Frontal cortex (tissue), 4 donors: ENCODE measurements around the gene NFIA. TPM values are rescaled to one million over a fixed set of nuclear protein-coding genes. Genes with fewer than 3 reads are reported as not detected.
"Not testable (repeated sequence)": the region's sequence is repeated elsewhere in the genome, so short reads cannot be mapped to it uniquely, and the experiment has no call there.

Source experiments
- DNase-seq, 2 donors: peaks; one replicate each; pipeline ENCODE4 v3.0.0; 2012; ENCODE audit warnings: low spot score in 2 of 2
- FAIRE-seq: peaks from 2 replicates; lab custom pipeline; 2012; peaks lifted over from hg19 to GRCh38; lab: Jason Lieb, UNC
- total RNA-seq: library from RNA; depleted of rRNA; stranded (reverse); fragments of >200 nt; gene quantifications from one replicate; pipeline ENCODE4 v1.2.3, GENCODE V29; 2014
- donor health status: control.
- donor health status: control.
- donor health status: control.

Gene NFIA
- total RNA-seq, 1 donor from 2014 or later, result 35.5 TPM

DNA sequence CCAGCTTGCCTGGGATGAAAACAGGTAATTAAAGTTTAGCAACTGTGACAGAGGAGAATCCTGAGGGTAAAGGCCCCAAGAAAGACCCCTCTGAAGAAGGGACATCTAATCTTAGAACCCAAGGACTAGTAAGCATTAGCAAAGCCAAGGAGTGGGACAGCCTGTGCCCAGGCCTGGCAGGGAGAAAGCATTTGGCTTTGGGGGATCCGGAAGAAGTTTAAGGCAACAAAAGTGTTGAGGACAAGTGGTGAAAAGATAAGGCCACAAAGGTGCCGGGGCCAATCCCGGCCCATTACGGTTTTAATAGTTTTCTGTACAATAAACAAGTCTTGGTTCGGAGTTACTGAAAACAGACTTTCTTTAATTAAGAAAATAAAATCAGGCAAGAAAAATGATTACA is 367.0 kb downstream of the NFIA start:
- no peak for FAIRE-seq
- DNase-seq, result no peak

DNA sequence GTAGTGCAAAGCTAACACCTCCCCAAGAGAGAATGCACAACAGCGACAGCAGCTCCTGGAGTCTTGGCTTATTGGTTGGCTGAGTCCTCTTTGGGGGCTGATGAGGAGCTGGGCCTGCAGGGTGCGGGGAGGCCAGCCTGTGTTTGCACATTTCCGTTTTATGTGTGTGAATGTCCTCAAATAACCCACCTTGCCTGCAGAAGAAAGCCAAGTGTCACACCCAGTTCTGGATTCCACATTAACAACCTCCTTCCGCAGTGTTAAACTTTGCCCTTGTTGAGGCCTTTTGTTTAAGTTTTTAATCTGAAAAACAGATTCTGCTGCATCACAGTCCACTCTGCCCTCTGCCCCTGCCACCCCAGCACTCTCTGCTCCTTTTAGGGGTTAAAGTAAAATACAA is 368.1 kb downstream of the NFIA start:
- DNase-seq, result no peak
- FAIRE-seq, result no peak

DNA sequence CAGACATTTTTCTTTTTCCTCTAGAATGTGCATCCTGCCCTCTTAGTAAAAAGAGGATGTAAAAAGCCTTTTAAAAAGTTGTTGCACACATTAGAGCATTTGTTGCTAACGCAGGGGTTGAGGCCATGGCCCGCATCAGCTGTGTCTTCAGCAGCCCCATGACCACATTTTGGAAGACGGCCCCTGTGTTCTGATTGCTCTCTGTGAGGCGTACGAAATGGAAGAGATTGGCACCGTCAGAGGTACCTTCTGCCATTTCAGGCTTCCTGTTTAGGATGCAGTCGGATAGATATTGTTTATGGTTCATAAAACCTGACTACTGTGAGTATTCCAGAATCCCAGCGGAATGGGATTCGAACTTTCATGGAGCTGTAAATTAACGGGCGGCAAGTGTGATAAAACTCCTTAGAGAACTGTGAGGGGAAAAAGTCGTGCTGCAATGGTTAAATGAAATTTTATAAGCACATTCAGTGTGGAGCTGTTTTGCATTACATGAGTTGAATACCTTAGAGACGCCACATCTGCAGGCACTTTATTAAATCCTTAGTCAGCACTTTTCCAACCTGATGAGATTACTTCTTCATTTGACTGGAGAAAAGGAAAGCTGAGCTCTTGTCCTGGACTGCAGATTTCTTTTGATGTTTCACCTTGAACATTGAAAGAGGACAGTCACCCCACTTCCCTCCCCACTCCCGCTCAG is 368.7 kb downstream of the NFIA start:
- no peak for DNase-seq
- FAIRE-seq, result no peak

DNA sequence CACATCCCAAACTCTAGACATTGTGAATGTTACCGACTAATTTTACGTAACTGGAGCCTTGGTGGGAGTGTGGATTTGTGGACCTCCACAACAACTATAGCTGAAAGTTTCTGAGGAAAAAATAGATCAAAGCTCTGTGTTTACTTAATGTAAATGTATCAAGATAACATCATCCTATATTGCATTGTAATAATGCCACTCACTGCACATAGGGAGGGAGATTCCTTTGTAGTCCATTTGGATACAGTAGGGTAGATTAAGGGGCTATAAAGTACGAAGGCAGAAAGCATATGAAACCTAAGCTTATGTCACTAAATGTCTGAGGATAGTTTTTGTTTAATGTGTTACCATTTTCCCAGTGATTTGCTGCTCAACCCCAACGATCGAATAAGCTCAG is 369.2 kb downstream of the NFIA start:
- DNase-seq (no peak), FAIRE-seq (no peak)

DNA sequence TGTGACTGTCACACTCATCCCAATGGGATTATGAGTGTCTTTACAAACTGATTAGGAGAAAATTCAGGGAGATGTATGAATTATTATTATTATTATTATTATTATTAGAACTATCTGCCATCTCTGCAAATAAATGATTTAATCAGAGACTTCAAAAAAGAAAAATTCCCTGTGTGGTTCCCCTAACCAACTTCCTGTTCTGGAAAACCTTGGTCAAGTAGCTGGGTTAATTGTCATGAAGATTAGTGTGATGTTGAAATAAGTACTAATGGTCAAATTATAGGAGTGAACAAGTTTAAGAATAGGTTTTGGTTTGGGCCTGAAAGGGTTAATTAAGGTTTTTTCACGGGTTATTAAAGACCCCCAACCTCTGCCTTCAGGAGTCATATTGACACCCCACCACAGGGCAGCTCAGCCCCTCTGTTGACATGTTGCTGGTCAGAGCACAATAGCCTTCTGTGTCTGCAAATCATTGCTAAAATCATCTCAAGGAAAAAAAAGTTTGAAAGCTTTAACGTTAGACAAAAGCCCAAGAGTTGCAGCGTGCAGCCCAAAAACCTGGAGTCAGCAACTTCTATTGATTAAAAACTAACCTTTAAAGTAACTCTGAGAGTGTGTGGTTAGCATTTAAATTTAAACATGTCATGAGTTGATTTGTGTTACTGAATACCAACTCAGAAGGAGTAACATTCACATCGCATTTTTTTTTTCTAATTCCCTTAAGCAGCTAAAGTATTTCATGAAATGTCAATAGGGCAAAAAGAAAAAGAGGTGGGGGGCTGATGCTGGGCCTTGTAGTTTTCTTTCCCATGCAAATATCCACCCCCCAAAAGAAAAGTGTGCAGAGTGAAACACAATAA is 370.0 kb downstream of the NFIA start:
- DNase-seq, result no peak
- no peak for FAIRE-seq

DNA sequence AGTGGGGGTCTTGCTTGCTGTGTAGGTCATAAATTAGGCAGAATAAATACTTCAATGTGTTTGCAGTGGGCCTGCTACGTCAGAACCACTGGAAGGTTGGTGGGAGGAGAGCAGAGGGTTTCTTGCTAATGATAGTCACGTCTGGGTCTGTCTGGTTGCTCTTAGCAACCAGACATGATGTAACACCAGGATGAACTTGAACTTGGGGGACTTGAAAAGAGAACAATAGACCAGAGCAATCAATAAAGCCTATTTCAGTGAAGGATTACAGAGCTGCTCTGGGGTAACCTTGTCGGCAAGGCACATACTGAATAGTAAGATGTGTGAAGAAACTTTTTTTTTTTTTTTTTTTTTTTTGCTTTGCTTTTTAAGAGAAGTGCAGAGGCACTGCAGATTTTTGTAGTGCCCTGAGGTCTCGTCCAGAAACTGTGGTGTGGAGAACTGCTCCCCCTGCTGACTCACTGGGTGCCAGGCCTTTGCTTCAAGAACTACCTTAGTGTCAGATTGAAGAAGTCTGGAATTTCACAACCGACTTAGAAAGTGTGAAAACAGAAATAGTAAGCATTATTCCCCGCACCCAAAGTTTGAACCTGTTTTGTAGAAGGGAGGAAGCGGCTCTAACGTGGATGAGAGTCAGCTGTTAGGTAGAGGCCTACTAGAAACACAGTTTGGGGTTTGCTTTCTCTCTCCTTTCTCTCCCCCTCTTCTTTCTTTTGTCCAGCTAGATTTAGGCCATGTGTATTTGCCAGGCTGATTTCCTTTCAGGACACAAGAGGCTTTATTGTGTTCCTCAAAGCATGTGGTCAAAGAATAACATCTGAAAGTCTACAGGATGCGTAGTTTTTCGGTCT is 371.0 kb downstream of the NFIA start:
- DNase-seq (peak; percentile 39 to 62), FAIRE-seq (peak; percentile 13)

DNA sequence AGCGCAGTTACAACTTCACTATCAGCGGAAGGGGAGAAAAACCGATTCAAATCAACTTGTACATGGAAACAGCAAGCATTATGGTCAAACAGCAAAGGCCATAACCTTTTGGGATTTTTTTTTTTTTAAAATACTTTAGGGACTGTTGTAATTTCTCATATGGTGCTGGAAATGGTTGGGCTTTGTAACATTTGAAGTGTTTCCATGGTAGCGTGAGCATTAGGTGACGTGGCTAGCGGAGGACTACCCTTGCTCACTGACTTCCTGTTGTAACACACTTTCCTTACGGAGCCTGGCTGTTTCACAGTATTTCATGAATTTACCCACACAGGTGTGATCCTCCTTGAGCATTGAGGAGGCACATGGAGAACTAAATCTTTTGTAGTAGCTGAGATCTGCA is 373.0 kb downstream of the NFIA start:
- FAIRE-seq (no peak), DNase-seq (no peak)

DNA sequence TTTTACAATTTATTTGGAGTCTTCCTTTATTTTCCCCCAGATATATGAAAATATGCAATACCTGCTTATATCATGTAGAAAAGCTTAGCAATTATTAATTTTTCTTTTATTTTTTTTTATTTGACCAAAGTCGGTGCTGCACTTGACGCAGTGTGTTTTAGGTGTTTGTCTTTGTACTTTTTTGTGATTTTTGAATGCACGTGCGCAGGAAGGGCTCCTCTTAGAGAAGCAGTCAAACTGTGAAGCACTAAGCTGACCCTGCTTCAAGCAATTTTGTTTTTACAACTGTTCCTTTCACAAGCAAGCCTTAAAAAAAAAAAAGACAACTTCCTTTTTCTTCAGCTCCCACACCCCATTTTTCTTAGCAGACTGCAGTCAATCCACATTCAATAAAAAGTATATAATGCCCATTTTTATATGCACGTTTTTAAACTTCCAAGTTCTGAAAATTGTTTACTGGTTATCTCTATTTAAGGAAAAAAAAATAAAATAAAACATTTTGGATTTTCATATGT is 375.2 kb downstream of the NFIA start:
- FAIRE-seq (no peak), DNase-seq (no peak)

DNA sequence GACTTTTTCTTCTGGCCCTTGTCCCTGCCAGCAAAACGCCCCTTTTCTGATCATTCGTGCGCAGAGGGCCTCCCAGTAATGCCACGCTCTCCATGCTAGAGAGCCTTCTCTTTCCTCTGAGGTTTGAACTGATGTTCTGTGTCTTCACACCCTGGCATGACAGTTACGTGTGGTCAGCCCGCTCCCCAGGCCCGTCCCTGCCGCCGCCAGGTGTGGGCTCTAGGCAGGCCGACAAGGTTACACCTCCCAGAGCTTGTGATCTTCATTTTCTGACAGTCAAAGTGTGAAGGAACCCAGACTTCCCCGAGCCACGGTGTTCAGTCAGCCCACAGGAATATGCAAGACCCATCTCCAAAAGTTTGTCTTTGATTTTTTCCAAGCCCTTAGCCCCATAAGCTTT is 377.0 kb downstream of the NFIA start:
- no peak for FAIRE-seq
- DNase-seq, result no peak

DNA sequence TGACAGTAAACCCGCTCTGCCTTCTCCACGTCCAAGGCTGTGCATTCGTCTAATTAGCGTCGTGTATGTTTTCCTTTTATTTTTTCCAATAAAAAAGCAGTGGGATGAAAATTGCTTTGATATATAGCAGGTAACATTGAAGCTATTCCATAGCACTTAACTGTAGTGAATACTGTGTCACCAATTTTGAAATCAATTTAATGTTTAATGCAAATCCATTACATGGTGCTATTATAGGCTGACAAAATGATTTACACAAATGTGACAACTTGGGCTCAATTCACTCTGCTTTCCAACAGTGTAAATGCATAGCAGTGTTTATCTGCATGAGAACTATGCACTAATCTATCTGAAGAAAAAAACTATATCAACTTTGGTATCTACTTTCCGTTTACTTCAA is 377.8 kb downstream of the NFIA start:
- DNase-seq (no peak), FAIRE-seq (no peak)

DNA sequence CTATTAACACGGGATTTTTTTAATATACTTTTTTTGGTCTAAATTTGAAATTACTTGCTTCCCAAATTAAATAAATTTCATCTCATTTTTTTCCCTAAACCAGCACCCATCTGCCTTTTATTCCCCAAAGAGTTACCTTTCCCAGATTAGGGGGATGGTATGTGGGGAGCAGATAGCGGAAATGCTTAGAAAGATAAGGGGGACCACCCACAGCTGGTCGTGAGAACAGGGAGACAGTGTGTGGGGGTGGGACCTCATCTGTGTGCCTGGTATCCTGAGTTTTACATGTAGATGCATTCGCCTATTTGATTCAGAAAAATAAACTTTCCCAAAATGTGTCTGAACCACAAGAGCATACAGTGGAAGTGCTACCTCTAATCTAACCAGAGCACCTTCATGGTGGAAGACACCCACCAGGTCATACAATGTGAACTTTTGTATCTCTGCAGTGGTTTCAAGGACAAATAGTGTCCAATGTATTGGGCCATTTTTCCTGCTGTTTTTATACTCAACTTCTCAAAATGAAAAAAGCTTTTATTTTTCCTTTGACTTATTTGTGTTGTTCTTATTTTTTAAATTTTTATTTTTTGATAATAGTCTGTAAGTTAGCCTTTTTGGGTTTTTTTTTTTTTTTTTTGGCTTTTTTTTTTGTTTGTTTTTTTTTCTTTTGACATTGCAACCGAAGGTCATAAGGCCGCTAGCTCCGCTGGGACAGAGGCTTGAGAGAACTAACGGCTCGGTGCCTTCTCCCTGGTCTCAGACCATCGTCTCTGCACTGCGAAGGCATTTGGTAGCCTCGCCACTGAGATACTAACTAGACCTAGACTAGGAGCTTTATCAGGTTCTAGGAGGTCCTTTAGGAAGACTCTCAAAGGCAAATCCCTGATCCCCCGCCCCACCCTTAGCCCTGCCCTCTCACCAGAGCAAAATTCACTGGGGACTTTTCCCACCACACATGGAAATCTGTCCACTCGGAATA is 379.3 kb downstream of the NFIA start:
- FAIRE-seq (peak; percentile 6), DNase-seq (no peak)

DNA sequence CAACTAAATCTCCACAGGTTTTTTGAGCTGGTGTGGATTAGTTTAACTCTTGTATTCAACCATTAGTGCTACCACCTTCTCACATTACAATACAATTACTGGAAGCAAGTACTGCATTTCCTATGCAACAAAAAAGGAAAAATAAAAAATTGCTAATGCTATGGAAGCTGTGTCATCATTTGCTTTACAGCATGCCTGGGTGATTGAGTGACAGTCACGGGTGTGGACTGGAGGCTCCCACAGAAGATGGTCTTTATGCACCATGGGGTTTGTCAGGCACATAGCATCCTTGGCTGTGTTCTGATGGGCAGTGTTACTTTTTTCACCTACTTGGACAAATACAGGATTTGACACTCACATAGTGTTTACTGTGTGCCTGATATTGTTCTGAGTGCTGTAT is 380.3 kb downstream of the NFIA start:
- DNase-seq, result no peak
- no peak for FAIRE-seq

DNA sequence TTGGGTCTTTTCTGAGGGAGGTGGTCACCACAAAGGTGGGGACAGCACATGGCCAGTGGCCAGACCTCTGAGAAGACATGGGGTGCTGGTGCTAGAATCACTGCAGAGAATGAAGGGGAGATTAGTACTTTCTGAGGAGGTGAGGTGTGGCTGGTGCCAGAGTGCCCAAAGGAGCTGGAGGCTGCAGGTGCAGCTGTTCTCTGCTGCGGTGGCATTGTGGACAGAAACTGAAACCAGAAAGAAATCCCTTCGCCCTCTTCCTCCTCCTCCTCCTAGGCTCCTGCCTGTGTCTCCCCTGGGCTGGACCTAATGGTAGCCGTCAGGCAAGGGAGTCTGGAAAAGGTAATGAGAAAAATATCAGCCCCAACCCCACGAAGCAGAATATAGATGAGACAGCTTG is 380.9 kb downstream of the NFIA start:
- no peak for FAIRE-seq

DNA sequence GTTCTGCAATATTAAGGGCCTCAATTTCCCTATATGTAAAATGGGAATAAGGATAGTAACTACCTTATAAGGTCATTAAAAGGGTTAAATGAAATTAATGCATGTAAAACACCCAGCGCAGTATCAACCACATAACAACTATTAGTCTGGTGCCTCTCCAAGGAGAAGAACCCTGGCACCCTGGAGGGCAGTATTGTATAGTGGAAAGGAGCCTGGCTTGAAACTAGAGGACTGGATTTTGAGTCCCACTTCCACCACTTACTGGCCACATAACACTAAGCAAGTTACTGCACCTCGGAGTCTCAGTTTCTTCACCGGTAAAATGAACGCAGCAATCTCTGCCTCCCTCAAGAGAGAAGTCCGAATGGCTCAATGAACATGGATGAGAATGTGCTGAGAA is 385.5 kb downstream of the NFIA start:
- DNase-seq, FAIRE-seq: not testable (repeated sequence)

More for the DNA sequence above, 380.9 kb downstream of the NFIA start:
- no peak for DNase-seq

DNA sequence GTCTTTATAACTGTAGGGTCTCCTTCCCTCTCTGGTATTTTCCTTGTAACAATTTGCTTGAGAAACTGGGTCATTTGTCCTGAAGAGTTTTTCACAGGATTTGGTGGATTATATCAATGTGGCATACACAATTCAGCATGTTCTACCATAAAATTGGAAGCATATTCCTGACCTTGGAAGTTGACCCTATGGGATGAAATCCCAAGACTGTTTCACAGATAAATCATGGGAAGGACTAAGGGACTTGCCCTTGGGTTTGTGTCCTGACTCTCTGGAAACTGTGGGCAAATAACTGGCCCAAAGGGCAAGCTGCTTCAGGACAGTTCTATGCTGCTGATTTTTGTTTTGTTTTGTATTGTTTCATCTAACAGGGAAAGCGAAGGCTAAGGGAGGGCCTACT is 387.0 kb downstream of the NFIA start:
- FAIRE-seq, result no peak

DNA sequence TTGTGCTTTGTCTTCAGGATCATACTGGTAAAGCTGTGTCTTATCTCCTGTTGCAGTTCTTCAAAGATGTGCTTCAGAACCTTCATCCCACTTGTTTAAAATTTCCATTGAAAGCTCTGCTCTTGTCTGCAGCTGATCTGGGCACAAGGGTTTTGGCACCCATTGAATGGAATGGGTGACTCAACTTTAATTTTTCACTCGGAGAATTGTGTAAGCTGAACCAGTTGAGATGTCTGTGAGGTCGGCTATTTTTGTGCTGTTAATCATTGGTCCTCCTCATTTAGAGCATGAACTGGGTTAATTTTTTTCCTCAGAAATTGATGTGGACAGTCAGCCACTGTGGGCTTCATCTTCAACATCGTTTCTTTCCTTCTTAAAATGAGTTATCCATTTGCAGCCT is 390.5 kb downstream of the NFIA start:
- DNase-seq (no peak), FAIRE-seq (no peak)

More for the DNA sequence above, 387.0 kb downstream of the NFIA start:
- DNase-seq, result no peak

DNA sequence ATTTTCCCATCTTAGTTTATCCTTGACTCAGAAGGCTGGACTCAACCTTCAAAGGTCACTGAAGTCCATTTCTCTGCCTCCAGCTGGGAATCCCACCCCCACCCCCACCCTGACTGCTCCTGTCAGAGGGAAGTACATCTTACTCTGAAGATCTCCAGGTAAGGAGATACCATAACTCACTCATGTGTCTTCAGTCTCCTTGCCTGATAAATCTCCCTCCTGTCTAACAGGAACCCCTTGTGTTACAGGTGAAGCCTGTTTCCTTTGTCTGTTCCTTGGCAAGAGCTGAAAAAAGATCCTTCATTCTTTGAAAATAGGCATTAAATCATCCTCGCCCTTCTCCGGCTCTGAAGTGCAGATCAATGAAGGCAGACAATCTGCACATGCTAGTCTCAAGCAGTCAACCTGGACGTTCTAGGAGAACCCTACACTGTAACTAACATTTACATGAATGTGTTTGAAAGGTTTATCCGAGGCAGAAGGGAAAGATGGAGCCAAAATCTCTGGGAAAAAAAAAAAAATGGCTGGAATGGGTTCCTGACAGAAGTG is 392.0 kb downstream of the NFIA start:
- no peak for FAIRE-seq
- no peak for DNase-seq

DNA sequence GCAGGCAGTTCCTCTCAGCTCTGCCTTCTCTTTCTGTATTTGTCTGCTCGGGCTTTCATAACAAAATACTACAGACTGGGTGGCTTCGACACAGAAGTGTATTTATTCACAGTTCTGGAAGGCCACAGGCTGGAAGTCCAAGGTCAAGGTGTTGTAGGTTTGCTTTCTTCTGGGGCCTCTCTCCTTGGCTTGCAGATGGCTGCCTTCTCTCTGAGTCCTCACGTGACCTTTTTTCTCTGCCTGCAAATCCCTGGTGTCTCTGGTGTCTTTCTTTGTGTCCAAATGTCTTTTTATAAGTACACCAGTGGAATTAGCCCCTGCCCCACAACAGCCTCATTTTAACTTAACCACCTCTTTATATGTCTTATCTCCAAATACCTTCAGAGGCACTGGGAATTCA is 392.6 kb downstream of the NFIA start:
- DNase-seq (no peak), FAIRE-seq (no peak)

DNA sequence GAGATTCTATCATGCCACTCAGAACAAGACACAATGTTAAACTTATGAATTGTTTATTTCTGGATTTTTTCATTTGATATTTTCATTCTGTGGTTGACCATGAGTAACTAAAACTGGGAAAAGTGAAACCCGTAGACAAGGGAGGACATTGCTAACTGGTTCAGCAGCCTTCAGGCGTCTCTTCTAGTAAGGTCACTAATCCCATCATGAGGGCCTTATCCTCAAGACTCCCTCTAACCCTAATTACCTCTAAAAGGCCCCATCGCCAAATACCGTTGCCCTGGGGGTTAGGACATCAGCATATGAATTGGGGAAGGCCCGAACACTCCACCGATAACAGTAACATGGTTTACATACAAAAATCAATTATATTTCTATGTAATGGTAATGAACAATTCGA is 394.9 kb downstream of the NFIA start:
- DNase-seq (no peak), FAIRE-seq (no peak)
